GM12892 (cell line): ENCODE data around the gene CCDC106.

ENCODE experiments used
- POLR2A ChIP-seq: IDR thresholded peaks from 2 replicates; pipeline ENCODE4 v1.6.1; 2011; ENCODE audit warnings: low read depth, low read length, control low read depth
- POLR2AphosphoS5 ChIP-seq: IDR thresholded peaks from 2 replicates; pipeline ENCODE4 v1.6.1; 2011; ENCODE audit warnings: low read depth, low read length, control low read depth

DNA sequence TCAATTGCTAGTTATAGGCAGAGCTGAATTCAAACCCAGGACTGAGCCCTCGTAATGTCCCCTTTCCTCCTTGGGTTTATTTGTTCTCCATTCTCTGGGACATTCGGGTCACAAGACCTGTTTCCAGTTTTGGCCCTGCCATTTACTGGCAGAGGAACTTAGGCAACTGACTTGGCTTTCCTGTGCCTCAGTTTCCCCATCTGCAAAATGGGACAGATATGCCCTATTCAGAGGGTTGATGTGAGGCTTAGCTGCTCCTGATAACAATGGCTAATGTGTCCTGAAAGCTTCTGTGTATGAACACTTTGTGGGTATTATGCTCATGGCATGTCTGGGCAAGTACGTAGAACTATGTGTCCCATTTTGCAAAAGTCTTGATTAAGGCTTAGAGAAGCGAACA lies 46.9 kb upstream of the CCDC106 start:
- TF ChIP-seq POLR2A (no peak), POLR2AphosphoS5 (no peak)
